ENCODE results near the gene ALDH18A1. TPM values are rescaled to one million over a fixed set of nuclear protein-coding genes. Genes with fewer than 3 reads are reported as not detected.
A peak's percentile ranks its signal among the peaks of the same experiment; 100 is the strongest.

The ALDH18A1 gene
- total RNA-seq, 2 experiments from 2014 or later, result 62.3 to 72.3 TPM

- DNase-seq (ENCODE audit: low spot score), result peak; percentile 91
- Histone ChIP-seq H3K9me2 (ENCODE audit: insufficient read depth, low read length) (no peaks in the 10 kb centered on the region), H3K27ac (ENCODE audit: low read depth, low read length, poor library complexity, severe bottlenecking) (no peak within 1 kb of the TSS), H3K79me2 (ENCODE audit: insufficient read depth, low read depth, low read length) (no peaks in the 10 kb centered on the region), H2AFZ (ENCODE audit: low read length) (peak within 1 kb of the TSS; percentile 88), H3K9me3 (ENCODE audit: low read length) (no peaks in the 10 kb centered on the region), H4K20me1 (ENCODE audit: insufficient read depth, low read length) (no peaks in the 10 kb centered on the region), H3K4me2 (ENCODE audit: low read length) (peak within 1 kb of the TSS; percentile 100), H3K4me3 (ENCODE audit: low read depth, low read length, poor library complexity, severe bottlenecking) (peak within 1 kb of the TSS; percentile 86), H3K4me1 (ENCODE audit: insufficient read depth, low read length, poor library complexity, severe bottlenecking) (no peaks in the 10 kb centered on the region), H3K36me3 (ENCODE audit: insufficient read depth, low read length) (no peaks in the 10 kb centered on the region)
- no peak for TF ChIP-seq EZH2phosphoT487 (IDR thresholded peaks at IDR 0.05; ENCODE audit: borderline replicate concordance, low read depth, low read length)
- TF ChIP-seq CTCF (conservative IDR thresholded peaks at IDR 0.05; ENCODE audit: low read length), result no peak
- BruUV-seq (replicated peaks), result no TSS peak
- POLR2A ChIA-PET, result interaction anchor here (1.0 kb wide), 1 partner anchor 175 kb away, joined by 3 read pairs; no protein-coding TSS in a partner anchor
- CTCF ChIA-PET (ENCODE audit: unreplicated experiment), result no interaction called here
- intact Hi-C loops (cut with micrococcal nuclease; ENCODE audit: unreplicated experiment), result loop anchor here (2.0 to 5.0 kb wide), 3 partner anchors 91 to 426 kb away; no protein-coding TSS in a partner anchor
Observed at GRCh38 chr10:95561177-95561863, 95.2 kb downstream of the ALDH18A1 start, which contains the start of gene SORBS1. SORBS1 (minus strand) TSS chr10:95561371; CDS start chr10:95441135, 120,236 bp downstream.

- H3K4me1 ChIP-seq (ENCODE audit: insufficient read depth, low read length, poor library complexity, severe bottlenecking), result no peaks in the 10 kb centered on the region
- no peaks in the 10 kb centered on the region for H3K36me3 ChIP-seq (ENCODE audit: insufficient read depth, low read length)
- BruUV-seq (replicated peaks), result no TSS peak
- H3K27ac ChIP-seq (ENCODE audit: low read depth, low read length, poor library complexity, severe bottlenecking), result no peak overlapping the region
- H4K20me1 ChIP-seq (ENCODE audit: insufficient read depth, low read length), result no peaks in the 10 kb centered on the region
- H3K4me2 ChIP-seq (ENCODE audit: low read length), result peak overlapping the region; percentile 100
- ChIA-PET CTCF (ENCODE audit: unreplicated experiment) (no interaction called here), POLR2A (no interaction called here)
- intact Hi-C loops (cut with micrococcal nuclease; ENCODE audit: unreplicated experiment), result loop anchor here (2.0 to 5.0 kb wide), 3 partner anchors 92 to 427 kb away; no protein-coding TSS in a partner anchor
- peak overlapping the region; percentile 88 for H2AFZ ChIP-seq (ENCODE audit: low read length)
- H3K4me3 ChIP-seq (ENCODE audit: low read depth, low read length, poor library complexity, severe bottlenecking), result peak overlapping the region; percentile 86
- TF ChIP-seq EZH2phosphoT487 (IDR thresholded peaks at IDR 0.05; ENCODE audit: borderline replicate concordance, low read depth, low read length) (no peak), CTCF (conservative IDR thresholded peaks at IDR 0.05; ENCODE audit: low read length) (no peak)
- no peaks in the 10 kb centered on the region for H3K79me2 ChIP-seq (ENCODE audit: insufficient read depth, low read depth, low read length)
- H3K9me3 ChIP-seq (ENCODE audit: low read length), result no peaks in the 10 kb centered on the region
- H3K9me2 ChIP-seq (ENCODE audit: insufficient read depth, low read length), result no peaks in the 10 kb centered on the region
- DNase-seq (ENCODE audit: low spot score), result peak; percentile 39
Observed at GRCh38 chr10:95560278-95561176, 96.0 kb downstream of the ALDH18A1 start.

All from OCI-LY7 (cell line).